Sigmoid colon (tissue), 7 donors: ENCODE measurements around the gene HDAC9. TPM values are rescaled to one million over a fixed set of nuclear protein-coding genes. Genes with fewer than 3 reads are reported as not detected.

Source experiments
- DNase-seq: peaks from one replicate; pipeline ENCODE4 v3.0.0-alpha.2; 2019
- H3K27ac ChIP-seq, 4 donors: fragments of 200-600 bp; sonication (generic); one replicate each; pipeline ENCODE4 v1.5.1; 2016 to 2019; ENCODE audit warnings: mild to moderate bottlenecking in 1 of 4
- H3K27me3 ChIP-seq, 3 donors: fragments of 200-600 bp; sonication (generic); one replicate each; pipeline ENCODE4 v1.5.1; 2019; ENCODE audit warnings: mild to moderate bottlenecking in 1 of 3
- H3K36me3 ChIP-seq, 4 donors: fragments of 200-600 bp; sonication (generic); one replicate each; pipeline ENCODE4 v1.5.1; 2016 to 2019
- H3K4me1 ChIP-seq, 4 donors: fragments of 200-600 bp; sonication (generic); one replicate each; pipeline ENCODE4 v1.5.1; 2017 to 2019
- H3K4me3 ChIP-seq, 4 donors: fragments of 200-600 bp; sonication (generic); one replicate each; pipeline ENCODE4 v1.5.1; 2017 to 2019; ENCODE audit warnings: mild to moderate bottlenecking in 2 of 4, moderate library complexity in 1 of 4
- H3K9me3 ChIP-seq, 4 donors: fragments of 200-600 bp in 3 of 4; sonication (generic) in 3 of 4; one replicate each; pipeline versions ENCODE4 v1.5.1 to v1.6.1; 2013 to 2019
- EP300 ChIP-seq, 4 donors: sonication (generic); formaldehyde crosslinking; IDR thresholded peaks; one replicate each; pipeline ENCODE4 v1.6.1; 2017; ENCODE audit warnings: antibody characterized with exemption in 4 of 4
- POLR2A ChIP-seq, 2 donors: fragments of 450-650 bp; IDR thresholded peaks; one replicate each; pipeline ENCODE4 v1.6.1; 2016; ENCODE audit warnings: antibody characterized with exemption in 2 of 2, mild to moderate bottlenecking in 2 of 2, moderate library complexity in 2 of 2
- POLR2AphosphoS5 ChIP-seq, 4 donors: sonication (generic); formaldehyde crosslinking; IDR thresholded peaks; one replicate each; pipeline ENCODE4 v1.6.1; 2017; ENCODE audit warnings: antibody characterized with exemption in 4 of 4
- WGBS, 2 donors: extraction: QIAGEN DNeasy Blood & Tissue Kit; methylation state at CpG; one replicate each; pipeline ENCODE4 v1.1.7; 2013; 5-methylcytosine and 5-hydroxymethylcytosine counted together
- intact Hi-C: fragments of 100-400 bp; cut with DNase I; formaldehyde crosslinking; loops from one replicate; pipeline ENCODE4 v1.15.1; 2023
- polyA plus RNA-seq, 3 donors: library from polyadenylated mRNA; stranded (reverse); fragments of 200-250 nt; gene quantifications; one replicate each; pipeline ENCODE4 v1.2.3, GENCODE V29; 2013
- total RNA-seq, 4 donors: library from RNA; depleted of rRNA; stranded (reverse); fragments of >200 nt; gene quantifications; one replicate each; pipeline ENCODE4 v1.1.0, GENCODE V29; 2016
- TF ChIP-seq, protein P1 (sequence below), 4 experiments: fragments of 450-650 bp in 3 of 4; fragments of 200-600 bp in 1 of 4; IDR thresholded peaks; one replicate each; pipeline ENCODE4 v1.5.1; 2016 to 2019; ENCODE audit warnings: antibody characterized with exemption in 4 of 4, mild to moderate bottlenecking in 3 of 4, moderate library complexity in 2 of 4
- donor health status: healthy with polysubstance abuse.
- donor health status: Bipolar disorder and iron deficiency.
- donor health status: healthy.

The HDAC9 gene
- total and polyA plus RNA-seq, 7 donors, result 2.4 to 38.2 (median 22.2) TPM

DNA sequence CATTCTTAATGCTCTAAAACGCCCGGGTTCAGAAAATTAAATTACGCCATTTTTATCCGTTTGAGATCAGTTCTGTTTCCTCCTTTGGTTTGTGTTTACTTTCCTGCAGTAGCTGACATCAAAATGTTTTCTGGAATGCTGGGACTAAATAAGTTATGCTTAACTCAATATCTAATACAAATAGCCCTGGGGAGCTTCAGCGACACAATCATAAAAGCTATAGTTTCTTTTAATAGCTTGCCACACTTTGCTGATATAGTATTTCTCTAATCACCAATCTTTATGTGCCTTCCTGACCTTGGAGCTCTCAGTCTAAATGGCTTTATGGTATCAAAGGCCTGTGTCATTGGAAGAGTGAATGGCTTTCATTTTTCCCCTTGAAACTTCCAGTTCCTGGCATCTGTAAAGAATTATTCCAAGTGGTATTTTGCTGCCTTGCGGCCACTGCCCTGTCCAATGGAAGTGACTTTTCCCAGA lies 202.7 kb downstream of the HDAC9 start:
- H3K36me3 ChIP-seq, result no peaks in the 10 kb centered on the region
- WGBS, 2 donors, result 73 to 88% methylated on average over 6 of the region's 6 CpGs
- no peaks in the 10 kb centered on the region for H3K9me3 ChIP-seq
- no peak overlapping the region for H3K27ac ChIP-seq
- intact Hi-C loops, result no loop called here
- H3K27me3 ChIP-seq, result no peaks in the 10 kb centered on the region
- DNase-seq, result no peak
- no peak overlapping the region for H3K4me3 ChIP-seq
- TF ChIP-seq POLR2A (IDR thresholded peaks at IDR 0.05) (no peak), EP300 (IDR thresholded peaks at IDR 0.05) (no peak), POLR2AphosphoS5 (IDR thresholded peaks at IDR 0.05) (no peak)
- TF ChIP-seq, protein P1, sequence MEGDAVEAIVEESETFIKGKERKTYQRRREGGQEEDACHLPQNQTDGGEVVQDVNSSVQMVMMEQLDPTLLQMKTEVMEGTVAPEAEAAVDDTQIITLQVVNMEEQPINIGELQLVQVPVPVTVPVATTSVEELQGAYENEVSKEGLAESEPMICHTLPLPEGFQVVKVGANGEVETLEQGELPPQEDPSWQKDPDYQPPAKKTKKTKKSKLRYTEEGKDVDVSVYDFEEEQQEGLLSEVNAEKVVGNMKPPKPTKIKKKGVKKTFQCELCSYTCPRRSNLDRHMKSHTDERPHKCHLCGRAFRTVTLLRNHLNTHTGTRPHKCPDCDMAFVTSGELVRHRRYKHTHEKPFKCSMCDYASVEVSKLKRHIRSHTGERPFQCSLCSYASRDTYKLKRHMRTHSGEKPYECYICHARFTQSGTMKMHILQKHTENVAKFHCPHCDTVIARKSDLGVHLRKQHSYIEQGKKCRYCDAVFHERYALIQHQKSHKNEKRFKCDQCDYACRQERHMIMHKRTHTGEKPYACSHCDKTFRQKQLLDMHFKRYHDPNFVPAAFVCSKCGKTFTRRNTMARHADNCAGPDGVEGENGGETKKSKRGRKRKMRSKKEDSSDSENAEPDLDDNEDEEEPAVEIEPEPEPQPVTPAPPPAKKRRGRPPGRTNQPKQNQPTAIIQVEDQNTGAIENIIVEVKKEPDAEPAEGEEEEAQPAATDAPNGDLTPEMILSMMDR (IDR thresholded peaks at IDR 0.05), result no peak
- H3K4me1 ChIP-seq, result no peaks in the 10 kb centered on the region

DNA sequence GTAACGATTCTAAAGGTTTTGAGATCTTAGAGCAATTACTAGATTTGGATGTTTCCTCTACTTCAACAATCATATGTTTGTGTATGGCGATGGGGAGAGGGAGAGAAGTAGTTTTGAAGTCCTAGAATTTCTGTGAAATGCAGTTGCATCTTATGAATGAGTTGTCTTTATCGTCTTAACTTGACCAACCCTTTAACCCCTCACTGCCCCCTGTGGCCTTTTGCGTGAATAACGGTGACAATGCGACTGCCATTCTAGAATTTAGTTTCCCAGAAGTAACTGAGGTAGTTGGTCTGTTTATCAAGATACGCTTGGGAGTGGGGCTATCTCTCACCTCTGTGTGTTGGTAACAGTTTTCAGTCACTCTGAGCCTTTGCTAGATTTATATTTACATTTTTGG lies 204.6 kb downstream of the HDAC9 start:
- TF ChIP-seq POLR2A (IDR thresholded peaks at IDR 0.05) (no peak), EP300 (IDR thresholded peaks at IDR 0.05) (no peak), POLR2AphosphoS5 (IDR thresholded peaks at IDR 0.05) (no peak)
- TF ChIP-seq, protein P1 (IDR thresholded peaks at IDR 0.05), result no peak
- no peak for DNase-seq
- 77 to 82% methylated on average over 7 of the region's 7 CpGs for WGBS, 2 donors
- Histone ChIP-seq H3K27ac (no peak overlapping the region), H3K9me3 (no peaks in the 10 kb centered on the region), H3K4me3 (no peak overlapping the region), H3K4me1 (no peaks in the 10 kb centered on the region), H3K27me3 (no peaks in the 10 kb centered on the region), H3K36me3 (no peaks in the 10 kb centered on the region)
- intact Hi-C loops, result no loop called here

DNA sequence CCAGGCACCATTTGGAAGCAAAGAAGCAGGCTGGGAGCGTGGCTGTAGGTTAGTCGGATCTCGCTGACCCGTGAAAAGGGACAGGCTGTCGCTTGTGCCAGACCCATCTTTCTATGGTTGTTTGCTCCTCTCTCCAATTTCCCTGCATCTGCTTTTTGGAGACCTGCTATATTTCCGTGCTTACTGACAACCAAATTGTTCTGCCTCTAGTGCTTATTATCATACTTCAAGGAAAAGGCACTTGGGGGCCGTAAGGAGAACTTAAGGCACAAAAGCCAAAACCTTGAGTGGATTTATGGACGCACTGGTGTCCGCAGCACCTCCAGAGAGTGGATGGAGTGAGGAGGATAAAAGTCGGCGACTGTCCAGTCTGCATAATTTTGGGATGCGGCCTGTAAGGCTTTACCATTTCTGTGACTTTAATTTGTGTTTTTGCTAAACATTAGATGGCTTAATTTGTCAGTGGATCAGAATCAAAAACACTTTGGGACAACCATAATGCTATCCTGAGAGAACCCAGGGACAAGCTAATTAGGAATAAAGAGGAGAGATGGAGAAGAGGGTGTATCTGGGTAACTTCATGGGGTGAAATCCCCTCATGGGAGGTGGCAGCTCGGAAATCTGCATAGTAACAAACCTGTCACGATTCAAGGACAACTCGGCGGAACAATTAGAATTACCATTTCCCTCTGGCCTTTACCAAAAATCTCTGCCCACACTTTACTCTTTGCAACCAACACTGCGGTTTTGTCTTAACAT lies 206.7 kb downstream of the HDAC9 start:
- intact Hi-C loops, result no loop called here
- no peaks in the 10 kb centered on the region for H3K36me3 ChIP-seq
- no peak overlapping the region for H3K4me3 ChIP-seq
- H3K27ac ChIP-seq, result no peak overlapping the region
- TF ChIP-seq POLR2A (IDR thresholded peaks at IDR 0.05), result no peak
- no peak for TF ChIP-seq EP300 (IDR thresholded peaks at IDR 0.05)
- TF ChIP-seq, protein P1 (IDR thresholded peaks at IDR 0.05), result no peak
- no peak for TF ChIP-seq POLR2AphosphoS5 (IDR thresholded peaks at IDR 0.05)
- no peaks in the 10 kb centered on the region for H3K9me3 ChIP-seq
- no peaks in the 10 kb centered on the region for H3K4me1 ChIP-seq
- DNase-seq, result no peak
- 86 to 87% methylated on average over 17 of the region's 17 CpGs for WGBS, 2 donors
- no peaks in the 10 kb centered on the region for H3K27me3 ChIP-seq

DNA sequence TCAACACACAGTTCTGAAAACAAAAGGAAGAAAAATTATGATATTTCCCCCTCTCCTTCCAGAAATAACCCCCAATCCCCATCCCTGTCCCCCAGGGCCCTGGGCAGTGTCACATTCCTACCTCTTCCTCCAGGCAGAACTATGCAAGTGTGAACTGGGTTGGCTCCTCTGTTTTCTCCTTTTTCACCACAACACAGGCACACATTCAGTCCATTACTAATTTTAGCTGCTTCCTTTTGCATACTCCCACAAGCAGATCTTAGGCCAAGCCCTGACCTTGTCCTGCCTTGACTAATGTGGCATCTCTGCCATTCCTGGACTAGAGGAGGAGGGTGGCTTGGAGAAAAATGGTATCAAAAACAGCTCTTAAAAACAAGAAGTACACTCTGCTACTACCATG lies 208.1 kb downstream of the HDAC9 start:
- Histone ChIP-seq H3K4me1 (no peaks in the 10 kb centered on the region), H3K36me3 (no peaks in the 10 kb centered on the region), H3K9me3 (no peaks in the 10 kb centered on the region), H3K27ac (no peak overlapping the region), H3K4me3 (no peak overlapping the region), H3K27me3 (no peaks in the 10 kb centered on the region)
- no peak for DNase-seq
- TF ChIP-seq, protein P1 (IDR thresholded peaks at IDR 0.05), result no peak
- TF ChIP-seq POLR2A (IDR thresholded peaks at IDR 0.05) (no peak), POLR2AphosphoS5 (IDR thresholded peaks at IDR 0.05) (no peak), EP300 (IDR thresholded peaks at IDR 0.05) (no peak)
- intact Hi-C loops, result no loop called here

DNA sequence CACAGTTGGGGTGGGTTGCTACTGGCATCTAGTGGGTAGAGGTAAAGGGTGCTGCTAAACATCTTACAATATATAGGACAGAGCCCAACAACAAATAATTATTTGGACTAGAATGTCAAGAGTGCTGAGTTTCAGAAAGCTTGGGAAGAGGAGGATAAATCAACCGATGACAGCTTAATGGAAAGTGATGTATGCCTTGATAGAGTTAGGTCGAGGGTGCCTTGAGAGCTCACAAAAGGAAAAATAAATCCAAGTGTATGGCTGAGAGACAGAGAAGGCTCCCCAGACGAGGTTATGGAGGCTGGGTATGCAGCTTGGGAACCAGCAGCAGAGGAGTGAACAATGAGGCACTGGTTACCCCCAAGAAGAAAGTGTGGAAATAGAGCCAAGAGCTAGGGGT lies 211.1 kb downstream of the HDAC9 start:
- no peak for DNase-seq
- TF ChIP-seq, protein P1 (IDR thresholded peaks at IDR 0.05), result no peak
- TF ChIP-seq POLR2AphosphoS5 (IDR thresholded peaks at IDR 0.05) (no peak), POLR2A (IDR thresholded peaks at IDR 0.05) (no peak), EP300 (IDR thresholded peaks at IDR 0.05) (no peak)
- WGBS, 2 donors, result 48 to 66% methylated on average over 3 of the region's 3 CpGs
- Histone ChIP-seq H3K4me1 (no peaks in the 10 kb centered on the region), H3K9me3 (no peaks in the 10 kb centered on the region), H3K27me3 (no peaks in the 10 kb centered on the region), H3K4me3 (no peak overlapping the region), H3K27ac (no peak overlapping the region), H3K36me3 (no peaks in the 10 kb centered on the region)
- intact Hi-C loops, result no loop called here
